HG03097 (cell line): Measurements from ENCODE around the gene ULK1.

ENCODE experiments used
- ATAC-seq: cut with Tn5 transposase; IDR thresholded peaks from one replicate; pipeline ENCODE4 v1.9.1; 2021; ENCODE audit not compliant: unreplicated experiment, low FRiP score

The ULK1 gene

GRCh38 chr12:131918311-131919050, 24.1 kb downstream of the ULK1 start:
- ATAC-seq, result no peak

- ATAC-seq, result no peak
Measured at GRCh38 chr12:131919051-131919347, 24.6 kb downstream of the ULK1 start.

- no peak for ATAC-seq
Measured at GRCh38 chr12:131919366-131920156, 25.1 kb downstream of the ULK1 start.

DNA sequence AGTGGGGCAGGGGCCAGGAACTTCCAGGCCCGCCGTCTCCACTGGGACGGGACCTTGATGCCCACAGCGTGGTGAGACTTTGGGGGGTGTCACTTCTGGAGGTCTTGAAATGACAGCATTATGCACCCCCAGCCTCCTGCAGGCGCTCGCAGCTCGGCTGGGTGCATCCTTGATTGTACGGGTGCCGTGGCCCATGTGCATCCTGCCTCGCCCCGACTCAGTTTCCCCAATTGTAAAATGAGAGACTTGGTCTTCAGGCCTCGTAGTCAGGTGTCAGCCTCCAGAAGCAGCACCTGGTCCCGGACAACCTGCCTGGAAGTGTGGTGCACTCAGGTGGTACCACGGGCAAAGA, 25.7 kb downstream of the ULK1 start:
- ATAC-seq, result no peak

DNA sequence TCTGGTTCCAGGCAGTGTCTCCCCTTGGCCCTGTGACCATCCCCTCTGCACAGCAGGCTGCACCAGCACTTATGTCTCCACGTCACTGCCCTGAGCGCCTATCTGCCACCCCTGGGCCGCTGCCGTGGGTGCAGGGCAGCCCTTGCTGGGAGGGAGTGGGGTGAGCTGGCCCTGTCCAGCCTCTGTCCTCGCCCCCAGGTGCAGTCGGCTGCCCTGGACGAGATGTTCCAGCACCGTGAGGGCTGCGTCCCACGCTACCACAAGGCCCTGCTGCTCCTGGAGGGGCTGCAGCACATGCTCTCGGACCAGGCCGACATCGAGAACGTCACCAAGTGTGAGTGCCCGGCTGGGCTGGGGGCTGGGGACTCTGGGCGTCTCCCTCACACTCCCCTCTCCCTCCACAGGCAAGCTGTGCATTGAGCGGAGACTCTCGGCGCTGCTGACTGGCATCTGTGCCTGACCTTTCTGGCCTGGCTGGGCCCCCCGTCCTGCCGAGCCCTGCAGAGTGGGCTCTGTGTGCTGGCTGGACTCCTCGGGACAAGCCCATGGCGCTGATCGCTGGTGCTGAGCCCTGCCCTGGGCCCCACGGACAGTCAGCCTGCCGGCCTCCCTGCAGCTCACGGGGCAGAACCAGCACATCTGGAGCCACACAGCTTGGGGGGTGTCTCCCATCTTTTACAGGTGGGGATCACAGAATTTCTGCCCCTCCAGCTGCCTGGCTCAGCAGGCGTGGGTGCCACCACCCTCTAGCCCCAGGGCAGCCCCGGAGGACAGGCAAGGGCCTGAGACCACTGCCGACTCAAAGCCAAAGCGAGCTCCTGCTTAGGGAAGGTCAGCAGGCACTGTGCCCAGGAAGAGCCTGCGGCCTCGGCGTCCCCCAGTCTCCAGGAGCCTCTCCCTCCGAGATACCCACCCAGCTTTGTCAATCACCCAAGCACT, 26.7 kb downstream of the ULK1 start:
- no peak for ATAC-seq

DNA sequence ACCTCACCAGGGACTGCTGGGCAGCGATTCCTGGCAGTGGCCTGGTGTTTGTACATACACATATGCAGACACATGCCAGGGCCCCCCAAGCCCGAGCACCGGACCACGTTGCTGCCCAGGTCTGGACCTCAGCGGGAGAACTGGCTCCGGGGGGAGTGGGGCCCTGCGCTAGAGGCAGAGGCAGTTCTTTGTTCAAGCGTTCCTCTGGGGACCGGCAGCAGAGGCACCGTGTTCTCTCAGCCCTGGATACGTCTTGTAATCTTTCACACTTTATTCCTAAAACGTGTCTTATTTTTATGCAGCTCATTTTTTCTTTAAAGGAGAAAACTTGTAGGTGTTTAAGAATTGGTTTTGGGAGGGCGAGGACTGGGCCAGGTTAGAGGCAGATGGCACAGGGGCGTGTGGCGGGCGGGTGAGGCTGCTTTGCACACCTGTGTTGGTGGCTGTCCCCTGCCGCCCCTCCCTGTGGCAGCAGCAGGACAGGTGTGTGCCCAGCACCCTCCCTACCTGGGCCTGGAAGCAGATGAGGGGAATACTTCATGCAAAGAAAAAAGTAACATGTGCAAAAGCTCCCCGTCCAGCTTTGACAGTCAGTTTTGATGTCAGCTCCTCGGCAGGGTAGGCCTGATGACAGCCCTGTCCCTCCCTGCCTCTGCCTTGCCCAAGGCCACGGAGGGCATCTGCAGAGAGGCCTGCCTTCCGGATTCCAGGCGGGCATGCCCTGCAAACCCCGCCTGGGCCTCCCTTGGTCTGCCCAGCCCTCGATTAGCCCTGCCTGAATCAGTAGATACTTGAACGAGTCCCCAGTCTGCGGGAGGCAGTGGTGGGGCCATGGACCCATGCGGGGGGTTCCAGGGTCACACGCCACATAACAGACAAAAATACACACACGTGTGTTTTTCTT, 27.7 kb downstream of the ULK1 start:
- ATAC-seq, result no peak

- ATAC-seq, result no peak
Measured at GRCh38 chr12:131922772-131923171, 28.4 kb downstream of the ULK1 start.

DNA sequence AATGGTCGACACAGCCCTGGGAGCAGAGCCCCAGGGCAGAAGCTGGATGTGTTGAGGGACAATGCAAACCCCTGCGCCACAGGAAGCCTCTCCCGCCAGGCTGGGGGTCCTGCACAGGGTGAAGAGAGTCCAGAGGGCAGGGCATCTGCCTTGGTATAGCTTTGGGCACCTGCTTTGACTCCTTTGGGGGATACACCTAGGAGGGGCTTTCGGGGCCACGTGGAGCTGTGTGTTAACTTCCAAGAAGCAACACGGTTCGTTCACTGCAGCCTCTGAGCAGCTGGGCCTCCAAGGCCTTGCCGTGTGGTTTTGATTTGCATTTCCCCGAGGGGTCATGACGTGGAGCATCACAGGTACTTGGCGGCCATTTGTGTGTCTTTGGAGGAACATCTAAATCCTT, 28.8 kb downstream of the ULK1 start:
- peak; percentile 45 for ATAC-seq

GRCh38 chr12:131927110-131928079, 33.0 kb downstream of the ULK1 start:
- no peak for ATAC-seq

DNA sequence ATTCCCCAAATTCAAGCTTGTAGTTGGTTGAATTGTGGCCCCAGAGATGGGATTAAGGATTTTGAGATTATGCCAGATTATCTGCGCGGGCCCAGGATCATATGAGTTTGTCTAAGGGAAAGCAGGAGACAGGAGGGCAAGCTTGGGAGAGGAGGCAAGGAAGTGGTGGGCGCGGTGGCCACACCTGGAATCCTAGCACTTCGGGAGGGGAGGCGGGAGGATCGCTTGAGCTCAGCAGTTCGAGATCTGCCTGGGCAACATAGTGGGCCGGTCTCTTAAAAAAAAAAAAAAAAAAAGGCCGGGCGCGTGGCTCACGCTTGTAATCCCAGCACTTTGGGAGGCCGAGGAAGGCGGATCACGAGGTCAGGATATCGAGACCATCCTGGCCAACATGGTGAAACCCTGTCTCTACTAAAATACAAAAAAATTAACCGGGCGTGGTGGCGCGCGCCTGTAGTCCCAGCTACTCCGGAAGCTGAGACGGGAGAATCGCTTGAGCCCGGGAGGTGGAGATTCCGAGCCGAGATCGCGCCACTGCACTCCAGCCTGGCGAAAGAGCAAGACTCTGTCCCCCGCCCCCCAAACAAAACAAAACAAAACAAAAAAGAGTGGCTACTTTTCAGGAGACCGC, 33.8 kb downstream of the ULK1 start:
- ATAC-seq, result no peak

DNA sequence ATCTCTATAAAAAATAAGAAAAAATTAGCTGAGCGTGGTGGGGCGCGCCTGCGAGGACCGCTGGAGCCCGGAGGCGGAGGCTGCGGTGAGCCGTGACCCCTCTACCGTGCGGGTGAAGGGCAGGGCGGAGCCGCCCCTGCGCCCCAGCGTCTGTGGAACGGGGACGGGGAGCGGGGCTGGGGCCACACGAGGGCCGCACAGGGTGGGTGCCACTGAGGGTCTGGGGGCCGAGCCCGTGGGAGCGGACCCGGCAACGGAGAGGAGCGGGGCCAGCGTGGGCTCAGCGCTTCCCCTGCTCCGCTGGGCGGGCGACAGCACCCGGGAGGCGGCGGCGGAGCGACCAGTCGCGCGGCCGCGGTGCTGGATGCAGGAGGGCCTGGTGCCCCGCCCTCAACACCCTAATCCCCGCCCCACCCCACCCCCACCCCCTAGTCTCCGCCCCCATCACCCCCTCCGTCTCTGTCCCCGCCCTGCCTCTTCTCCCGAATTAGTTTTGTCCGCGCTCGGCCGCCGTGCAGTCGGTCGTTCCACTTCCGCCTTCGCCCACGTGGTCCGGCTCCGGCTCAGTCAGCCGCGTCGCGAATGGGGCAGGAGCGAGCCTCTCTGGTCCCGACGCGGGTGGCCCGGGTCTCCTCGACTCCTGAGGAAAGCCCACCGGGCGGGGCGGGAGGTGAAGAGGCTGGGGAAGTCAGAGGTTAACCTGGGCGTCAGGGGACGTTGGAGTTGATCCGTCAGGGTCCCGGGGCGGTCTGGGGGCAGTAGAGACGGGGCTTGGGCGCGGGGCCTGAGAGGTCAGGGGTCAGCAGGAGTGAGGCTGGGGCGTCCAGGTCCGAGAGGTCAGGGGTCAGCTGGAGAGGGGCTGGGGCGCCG, 34.5 kb downstream of the ULK1 start, which contains the start of gene PUS1:
Gene PUS1 (plus strand): TSS at position 566 of the 870 bp plus-strand sequence. CDS start 447 bp downstream, outside the sequence.
- ATAC-seq, result peak; percentile 60

GRCh38 chr12:131929581-131930456, 35.4 kb downstream of the ULK1 start:
- peak; percentile 30 for ATAC-seq

DNA sequence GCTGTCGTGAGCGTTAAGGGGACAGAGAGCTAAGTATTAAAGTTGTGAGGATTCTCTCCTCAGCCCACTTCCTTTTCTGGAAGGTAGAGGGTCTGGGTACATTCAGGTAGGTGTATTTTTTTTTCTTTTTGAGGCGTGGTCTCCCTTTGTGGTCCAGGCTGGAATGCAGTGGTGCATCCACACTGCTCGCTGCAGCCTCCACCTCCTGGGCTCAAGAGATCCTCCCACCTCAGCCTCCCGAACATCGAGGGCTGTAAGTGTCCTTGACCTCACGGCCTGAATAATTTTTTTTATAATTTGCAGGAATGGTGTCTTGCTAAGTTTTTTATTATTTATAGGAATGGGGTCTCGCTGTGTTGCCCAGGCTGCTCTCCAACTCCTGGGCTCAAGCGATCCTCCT, 36.1 kb downstream of the ULK1 start:
- no peak for ATAC-seq

DNA sequence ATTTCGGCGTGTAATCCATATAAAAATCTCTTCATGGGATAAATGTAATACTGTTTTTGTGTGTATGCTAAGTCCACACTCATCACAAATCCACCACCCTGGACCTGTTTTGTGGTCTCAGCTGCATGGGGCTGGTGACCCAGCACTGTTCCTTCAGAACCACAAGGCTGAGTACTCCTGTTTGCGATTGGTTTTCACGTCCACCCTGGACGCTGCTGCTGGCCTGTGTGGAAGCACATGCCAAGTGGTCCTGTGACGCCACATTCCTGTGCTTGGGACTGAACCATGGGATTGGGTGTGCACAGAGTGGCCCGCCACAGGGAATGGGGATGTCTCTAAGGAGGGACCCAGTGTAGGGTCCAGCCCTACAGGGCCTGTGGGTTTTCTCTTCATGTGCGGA, 39.0 kb downstream of the ULK1 start:
- ATAC-seq, result no peak

GRCh38 chr12:131934535-131934934, 40.1 kb downstream of the ULK1 start:
- no peak for ATAC-seq

DNA sequence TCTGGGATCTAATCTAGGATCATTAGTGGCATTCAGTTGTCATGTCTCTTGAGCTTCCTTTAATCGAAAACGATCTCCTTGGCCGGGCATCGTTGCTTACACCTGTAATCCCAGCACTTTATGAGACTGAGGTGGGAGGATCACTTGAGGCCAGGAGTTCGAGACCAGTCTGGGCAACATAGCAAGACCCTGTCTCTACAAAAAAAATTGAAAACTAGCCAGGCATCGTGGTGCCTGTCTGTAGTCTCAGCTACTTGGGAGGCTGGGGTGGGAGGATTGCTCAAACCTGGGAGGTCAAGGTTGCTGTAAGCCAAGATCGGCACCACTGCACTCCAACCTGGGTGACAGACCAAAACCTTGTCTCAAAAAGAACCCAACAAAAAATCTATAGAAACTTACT, 43.7 kb downstream of the ULK1 start:
- no peak for ATAC-seq

DNA sequence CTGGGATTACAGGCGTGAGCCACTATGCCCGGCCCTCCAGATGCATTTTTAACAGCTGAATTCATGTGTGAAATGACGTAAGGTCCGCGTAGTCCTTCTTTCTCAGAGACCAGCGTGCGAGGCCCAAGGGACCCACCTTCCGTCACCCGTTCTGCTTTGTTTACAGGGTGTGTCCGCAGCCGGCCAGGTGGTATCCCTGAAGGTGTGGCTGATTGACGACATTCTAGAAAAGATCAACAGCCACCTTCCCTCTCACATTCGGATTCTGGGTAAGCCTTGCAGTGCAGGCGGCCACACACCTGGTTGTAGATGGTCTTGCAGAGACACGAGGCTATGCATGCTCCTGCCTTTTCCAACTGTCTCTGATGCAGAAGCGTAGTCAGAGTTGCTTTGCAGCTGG, 44.6 kb downstream of the ULK1 start:
- ATAC-seq, result no peak
